Activated CD4-positive, alpha-beta T cell treated with anti-CD3 and anti-CD28 coated beads, Interleukin-2, amount 50 U/mL, for 24 hours (primary cell): Measurements from ENCODE around the gene POPDC2.
"Not testable (repeated sequence)": the region's sequence is repeated elsewhere in the genome, so short reads cannot be mapped to it uniquely, and the experiment has no call there.

ENCODE experiments used
- DNase-seq, 2 donors: peaks; one replicate each; pipeline ENCODE4 v3.0.0-alpha.2; 2020; ENCODE audit warnings: low read depth in 1 of 2, low spot score in 1 of 2

Gene POPDC2, protein sequence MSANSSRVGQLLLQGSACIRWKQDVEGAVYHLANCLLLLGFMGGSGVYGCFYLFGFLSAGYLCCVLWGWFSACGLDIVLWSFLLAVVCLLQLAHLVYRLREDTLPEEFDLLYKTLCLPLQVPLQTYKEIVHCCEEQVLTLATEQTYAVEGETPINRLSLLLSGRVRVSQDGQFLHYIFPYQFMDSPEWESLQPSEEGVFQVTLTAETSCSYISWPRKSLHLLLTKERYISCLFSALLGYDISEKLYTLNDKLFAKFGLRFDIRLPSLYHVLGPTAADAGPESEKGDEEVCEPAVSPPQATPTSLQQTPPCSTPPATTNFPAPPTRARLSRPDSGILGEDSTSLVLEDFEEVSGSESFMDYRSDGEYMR

DNA sequence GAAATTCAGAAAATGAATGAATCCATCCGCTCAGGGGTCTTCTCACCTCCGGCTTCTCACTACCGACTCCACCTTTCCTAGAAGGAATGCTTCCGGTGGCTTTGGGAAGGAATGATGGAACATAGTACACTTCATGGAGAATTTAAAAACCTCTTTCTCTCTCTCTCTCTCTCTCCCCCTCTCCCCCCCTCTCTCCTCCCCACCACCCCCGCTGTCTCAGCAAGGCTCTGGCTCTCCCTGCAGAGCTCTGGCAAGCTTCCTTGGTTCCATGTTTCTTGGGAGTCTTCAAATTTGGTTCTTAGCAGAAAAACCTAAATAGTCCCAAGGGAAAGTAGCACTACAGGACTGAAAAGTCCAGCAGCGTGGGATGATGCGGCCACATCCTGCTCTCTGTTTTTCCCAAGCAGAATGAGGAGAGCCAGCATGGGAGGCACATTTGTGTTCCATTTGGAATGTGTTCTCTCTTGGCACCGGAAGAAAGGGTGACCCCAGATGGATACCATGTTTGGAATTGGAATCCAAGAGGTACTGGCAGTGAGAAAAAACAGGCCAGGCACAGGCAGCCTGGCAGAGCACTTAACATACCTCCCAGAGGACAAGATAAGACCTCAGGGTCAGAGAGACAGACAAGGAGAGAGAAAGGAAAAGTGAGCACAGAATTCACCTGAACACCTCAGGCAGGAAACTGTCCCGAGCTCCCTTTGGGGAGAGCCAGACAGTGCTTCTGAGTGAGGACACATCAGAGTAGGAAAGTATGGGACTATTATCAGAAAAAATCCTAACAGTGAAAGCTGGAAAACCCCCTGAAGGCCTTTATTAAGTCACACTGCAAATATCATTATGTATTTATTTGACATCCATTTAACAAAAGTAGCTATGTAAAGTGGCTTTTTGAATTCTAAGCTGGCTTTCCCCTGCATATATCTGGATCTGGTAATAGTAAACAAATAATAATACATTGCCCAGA is at the start of gene POPDC2:
POPDC2 (minus strand) TSS at position 116 of the 967 bp plus-strand sequence. CDS start 166 bp downstream, outside the sequence.
- DNase-seq: no peak

DNA sequence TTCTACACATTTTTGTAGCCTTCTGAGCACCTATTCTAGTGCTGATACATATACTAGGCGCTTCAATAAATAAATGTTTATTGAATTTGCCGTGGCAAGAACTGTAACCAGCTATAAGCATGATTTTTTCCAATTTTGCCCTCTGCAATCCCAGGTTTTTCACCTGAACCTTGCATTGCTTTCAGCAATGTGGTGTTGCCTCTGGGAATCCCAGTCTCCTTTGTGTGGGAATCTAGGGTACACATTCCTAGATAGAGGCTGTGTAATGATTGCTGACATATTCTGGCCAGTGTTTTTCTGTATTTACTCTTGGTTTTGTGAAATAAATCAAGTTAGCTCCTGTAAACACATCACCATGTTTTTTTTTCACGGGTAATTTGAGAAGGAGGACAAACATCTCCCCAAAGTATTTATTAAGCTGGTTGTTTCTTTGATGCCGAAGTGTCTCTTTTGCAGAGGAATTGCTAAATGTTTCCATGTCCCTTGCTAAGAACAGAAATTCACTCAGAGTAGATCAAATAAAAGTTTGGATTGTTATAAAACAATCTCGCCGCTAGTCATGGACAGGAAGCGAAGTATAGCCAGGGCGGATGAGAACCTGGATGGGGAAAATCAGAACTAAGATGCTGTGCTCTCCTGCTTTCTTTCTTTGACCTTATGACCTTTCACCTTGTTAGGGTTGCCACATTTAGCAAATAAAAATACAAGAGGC is 43.6 kb upstream of the POPDC2 start:
- DNase-seq: no peak

DNA sequence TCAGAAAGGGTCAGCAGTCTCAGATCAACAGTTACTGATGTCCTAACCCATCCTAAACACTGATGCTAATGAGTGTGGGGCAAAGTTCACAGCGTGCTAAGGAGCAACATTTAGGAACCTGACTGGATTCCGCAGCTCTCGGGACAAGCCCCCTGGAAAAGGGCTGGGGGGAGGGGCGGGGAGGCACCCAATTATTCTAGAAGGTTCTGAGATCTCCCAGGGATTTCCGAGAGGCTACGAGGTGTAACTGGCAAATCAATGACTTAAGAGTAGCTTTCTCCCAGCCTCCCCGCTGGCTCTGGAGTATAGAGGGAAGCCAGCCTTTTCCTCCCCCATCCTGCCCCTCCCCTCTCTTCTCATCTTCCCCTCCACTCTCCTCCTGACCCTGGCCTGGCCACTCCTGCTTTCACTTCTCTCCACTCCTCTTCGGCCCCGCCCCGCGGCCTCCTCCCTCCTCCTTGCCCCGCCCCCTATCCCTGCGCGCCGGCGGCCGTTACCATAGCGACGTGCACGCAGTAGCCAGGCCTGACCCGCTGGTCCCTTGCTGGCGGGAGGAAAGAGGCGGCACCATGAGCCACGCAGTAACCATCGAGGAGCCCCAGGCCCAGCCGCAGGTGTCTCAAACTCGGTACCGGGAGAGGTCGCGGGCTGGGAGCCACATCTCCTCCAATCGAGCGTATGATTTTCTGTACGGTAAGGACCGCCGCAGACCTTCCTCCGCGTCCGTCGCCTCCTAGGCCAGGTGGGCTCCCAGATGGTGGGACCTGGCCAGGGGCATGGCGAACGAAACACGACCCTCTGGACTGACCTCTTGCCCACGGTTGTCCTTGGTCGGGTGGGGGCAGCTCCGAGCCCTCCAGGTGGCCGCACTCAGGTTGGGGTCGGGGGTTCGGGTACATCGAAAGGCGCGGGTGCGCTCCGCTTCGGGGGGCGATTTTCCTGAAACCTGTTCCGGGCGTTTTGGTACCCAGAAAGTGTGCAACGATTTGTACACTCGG is 42.4 kb upstream of the POPDC2 start, which contains the start of gene CFAP91:
CFAP91 (plus strand) TSS at position 493 of the 998 bp plus-strand sequence; CDS start at position 570, 77 bp downstream.
- peak; percentile 53 to 70 for DNase-seq

DNA sequence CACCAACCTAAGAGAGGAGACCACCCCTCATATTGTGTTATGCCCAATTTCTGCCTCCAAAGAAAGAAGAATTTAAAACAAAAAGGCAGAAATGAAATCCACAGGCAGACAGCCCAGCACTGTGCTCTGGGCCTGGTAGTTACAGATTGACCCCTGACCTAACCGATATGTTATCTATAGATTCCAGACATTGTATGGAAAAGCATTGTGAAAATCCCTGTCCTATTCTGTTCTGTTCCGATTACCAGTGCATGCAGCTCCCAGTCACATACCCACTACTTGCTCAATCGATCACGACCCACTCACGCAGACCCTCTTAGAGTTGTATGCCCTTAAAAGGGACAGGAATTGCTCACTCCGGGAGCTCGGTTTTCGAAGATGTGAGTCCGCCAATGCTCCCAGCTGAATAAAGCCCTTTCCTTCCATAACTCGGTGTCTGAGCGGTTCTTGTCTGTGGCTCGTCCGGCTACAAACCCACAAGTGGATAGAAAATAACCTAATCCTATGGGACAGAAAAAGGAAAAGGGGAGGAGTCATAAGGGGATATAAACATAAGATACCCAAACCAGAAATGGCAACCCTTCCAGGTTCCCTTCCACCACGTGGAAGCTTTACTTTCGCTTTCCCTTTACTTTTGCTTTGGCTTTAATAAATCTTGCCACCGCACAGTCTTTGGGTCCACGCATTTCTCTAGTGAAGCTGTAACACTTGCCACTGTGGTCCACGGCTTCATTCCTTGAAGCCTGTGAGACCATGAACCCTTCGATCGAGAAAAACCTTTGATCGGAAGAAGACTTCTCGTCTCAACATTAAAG is 40.7 kb upstream of the POPDC2 start:
- DNase-seq: no peak

DNA sequence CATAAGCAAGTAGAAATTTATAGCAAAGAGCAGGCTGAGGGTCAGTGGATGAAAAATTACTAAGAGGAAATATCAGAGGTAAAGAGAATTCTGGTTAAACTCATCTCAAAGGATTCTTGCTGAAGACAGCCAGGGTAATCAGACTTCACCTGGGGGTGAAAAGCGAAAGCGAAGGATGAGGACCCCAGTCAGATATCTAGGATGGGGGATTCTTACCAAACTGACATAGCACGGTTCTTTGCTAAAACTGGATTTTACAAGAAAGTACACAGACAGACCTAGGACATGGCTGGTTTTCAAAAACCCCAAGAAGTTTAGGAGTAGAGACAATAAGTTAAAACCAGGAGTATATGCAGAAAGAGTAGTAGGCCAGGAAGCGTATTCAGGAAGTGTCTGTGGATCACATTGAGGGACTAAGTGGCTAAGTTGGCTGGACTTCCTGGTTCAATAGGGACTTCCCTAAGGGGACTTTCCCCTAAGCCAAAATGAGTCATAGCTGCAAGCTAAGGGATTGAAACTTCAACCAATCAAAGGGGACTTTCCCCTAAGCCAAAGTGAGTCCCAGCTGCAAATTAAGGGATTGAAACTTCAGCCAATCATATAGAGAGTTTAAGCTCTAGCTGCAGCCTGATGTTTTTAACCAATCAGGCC is 40.0 kb upstream of the POPDC2 start:
- DNase-seq: peak in 1 of 2 donors; percentile 49

DNA sequence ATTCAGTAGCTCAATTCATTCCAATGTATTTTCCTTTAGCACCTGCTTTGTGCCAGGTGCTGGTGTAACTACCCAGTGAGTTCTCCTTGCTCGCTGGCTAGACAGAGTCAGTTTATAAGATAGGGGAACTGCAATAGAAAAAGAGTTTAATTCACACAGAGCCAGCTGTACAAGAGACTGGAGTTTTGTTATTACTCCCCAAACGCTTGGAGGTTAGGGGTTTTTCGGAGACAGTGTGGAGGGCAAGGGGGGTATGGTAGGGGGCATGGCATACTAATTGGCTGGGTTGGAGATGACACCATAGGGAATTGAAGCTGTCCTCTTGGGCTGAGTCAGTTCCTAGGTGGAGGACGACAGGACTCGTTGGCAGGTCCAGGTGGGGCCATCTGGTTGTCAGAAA is 37.0 kb upstream of the POPDC2 start:
- no peak for DNase-seq

DNA sequence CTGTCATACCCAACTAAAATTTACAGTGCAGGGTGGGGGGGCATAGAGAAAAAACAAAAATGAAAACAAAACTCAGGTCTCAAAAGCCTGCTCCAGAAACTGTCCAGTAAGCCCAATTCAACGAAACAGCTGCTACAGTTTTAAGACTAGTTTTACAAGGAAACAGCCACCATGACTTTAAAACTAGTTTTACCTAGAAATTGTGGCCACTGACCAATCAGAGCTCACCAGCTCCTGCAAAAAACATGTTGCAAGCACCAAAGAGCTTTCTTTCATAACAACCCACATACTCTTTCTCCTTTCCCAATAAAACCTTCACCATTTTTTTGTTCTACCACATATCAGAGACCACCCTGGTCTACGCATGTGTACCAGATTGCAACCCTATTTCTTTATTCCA is 35.1 kb upstream of the POPDC2 start:
- DNase-seq: no peak

DNA sequence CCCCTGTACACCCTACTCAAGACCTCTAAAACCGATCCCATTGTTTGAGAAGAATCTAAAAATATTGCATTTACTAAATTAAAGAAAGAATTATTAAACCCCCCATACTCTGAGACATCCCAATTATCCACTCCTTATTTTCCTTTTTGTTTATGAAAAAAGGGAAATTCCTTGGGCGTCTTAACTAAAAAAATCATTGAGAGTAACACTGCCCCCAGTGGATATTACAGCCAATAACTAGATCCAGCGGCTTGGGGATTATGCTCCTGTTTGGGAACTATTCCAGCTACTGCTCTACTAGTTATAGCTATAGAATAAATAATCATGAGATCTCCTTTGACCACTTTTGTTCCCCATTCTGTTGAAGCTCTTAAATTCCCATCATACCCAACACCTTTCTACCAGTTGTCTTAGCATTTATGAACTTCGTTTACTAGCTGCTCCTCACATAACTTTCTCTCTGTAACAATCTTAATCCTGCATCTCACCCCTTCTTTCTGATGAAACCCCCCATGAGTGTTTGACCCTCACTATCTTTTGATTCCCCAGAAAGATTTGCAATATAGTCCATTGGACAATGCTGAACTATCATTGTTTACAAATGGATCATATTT is 29.8 kb upstream of the POPDC2 start:
- no peak for DNase-seq

DNA sequence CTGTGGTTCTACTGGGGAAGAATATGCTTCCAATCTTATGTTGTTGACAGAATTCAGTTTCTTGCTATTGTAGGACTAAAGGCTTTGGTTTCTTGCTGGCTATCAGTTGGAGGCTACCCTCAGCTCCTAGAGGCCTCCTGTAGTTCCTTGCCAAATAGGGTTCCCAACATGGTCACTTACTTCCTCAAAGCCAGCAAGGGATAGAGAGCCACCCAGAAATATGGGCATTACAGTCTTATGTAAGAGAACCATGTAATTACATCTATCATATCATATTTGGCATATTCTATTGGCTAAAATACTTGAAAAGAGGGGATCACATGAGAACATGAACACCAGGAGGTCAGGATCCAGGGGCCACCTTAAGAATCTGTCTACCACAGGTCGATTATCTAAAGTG is 23.0 kb upstream of the POPDC2 start:
- DNase-seq: no peak

DNA sequence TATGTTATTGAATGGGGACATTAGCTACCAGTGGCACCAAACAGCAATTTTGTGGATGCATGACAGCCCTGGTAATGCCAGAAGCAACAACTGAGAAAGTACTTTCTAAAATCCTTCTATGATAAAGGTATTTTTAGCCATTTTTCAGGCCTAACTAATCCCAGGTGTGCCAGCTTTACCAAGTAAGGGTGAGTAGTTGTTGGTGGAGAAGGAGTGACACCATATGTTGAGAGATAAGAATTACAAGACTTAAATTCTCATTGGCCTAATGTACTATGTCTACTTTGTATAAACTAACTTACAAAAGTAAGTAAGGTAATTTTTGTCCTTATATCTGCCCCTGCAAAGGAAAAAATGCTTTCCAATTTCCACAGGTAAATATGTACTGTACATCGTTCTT is 20.9 kb upstream of the POPDC2 start:
- no peak for DNase-seq

DNA sequence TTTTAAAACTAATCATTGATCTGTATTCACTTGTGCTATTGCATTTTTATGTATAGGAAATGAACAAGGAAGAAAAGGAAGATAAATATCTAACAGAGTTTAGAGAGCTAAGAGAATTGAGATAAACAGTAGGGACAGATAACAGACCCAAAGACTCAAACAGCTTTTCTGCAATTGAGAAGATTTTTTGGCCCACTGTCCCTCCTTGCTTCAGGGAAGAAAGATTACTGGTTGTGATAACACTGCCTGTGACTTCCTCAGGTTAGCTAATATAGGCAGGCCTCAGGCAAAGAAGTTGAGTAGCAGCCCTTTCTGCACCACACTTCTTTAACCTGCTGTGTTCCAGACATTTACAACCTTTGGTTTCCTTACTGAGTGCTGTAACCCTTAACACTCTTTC is 19.5 kb upstream of the POPDC2 start:
- DNase-seq: no peak

DNA sequence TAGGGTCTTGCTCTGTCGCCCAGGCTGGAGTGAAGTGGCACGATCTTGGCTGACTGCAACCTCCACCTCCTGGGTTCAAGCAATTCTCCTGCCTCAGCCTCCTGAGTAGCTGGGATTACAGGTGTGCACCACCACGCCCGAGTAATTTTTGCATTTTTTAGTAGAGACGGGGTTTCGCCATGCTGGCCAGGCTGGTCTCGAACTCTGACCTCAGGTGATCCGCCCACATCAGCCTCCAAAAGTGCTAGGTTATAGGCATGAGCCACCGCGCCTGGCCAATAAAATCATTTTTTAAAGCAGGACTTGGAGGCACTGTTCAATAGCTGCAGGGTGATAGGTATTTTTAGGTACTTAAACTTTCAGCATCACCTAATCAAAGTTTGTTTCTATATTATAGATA is 17.8 kb upstream of the POPDC2 start:
- DNase-seq: not testable (repeated sequence)

DNA sequence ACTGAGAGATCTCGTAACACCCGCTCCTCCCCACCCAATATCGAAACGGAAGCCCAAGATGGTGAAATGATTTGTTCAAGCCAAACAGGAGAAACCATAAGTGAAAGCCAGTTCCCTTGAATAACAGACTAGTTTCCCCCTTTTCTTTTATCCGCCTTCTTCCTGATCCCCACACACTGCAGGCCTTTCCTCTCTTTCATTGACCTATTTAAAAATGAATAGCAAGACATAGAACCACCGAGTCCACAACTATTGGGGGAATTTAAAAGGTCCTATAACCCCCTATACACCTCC is 17.2 kb upstream of the POPDC2 start:
- DNase-seq: no peak

DNA sequence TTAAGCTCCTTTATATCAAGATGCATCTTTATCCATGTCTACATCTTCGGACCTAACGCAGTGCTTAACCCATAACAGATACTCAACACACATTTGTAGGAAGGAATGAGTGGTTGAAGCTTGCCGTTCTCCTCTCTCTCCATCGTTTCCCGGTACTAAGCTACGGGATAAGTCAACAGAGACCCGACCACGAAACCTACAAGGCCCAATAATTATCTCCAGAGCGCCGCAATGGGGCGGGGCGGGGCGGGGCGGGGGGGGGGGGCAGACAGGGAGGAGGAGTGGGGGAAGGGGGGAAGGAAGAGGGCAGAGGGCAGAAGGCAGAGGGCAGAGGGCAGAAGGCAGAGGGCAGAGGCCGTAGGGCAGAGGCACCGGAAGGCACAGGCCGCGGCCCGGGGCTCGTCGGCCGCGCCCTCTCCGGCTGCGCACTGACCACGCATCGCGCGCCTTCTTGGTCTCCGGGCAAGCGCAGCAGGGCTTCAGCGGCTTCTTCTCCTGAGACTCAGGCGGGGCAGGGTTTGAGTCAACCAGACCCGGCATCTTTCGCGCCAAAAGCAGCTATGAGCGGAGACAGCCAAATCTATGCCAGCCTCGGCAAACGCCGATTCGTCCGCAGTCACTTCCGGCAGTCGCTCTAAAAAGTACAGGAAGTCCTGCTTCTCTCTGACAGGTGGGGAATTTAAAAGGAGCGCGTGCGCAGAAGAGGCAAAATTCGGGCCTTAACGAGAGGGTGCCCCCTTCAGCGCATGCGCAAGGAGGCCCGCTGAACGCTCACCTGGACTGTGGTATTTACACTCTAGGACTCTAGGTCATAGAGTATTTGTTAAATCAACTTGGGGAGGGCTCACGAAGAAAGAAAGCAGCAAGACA is 16.6 kb upstream of the POPDC2 start, which contains the start of gene COX17:
COX17 (minus strand) TSS at position 636 of the 870 bp plus-strand sequence; CDS start at position 540, 96 bp downstream.
- peak; percentile 85 to 94 for DNase-seq

DNA sequence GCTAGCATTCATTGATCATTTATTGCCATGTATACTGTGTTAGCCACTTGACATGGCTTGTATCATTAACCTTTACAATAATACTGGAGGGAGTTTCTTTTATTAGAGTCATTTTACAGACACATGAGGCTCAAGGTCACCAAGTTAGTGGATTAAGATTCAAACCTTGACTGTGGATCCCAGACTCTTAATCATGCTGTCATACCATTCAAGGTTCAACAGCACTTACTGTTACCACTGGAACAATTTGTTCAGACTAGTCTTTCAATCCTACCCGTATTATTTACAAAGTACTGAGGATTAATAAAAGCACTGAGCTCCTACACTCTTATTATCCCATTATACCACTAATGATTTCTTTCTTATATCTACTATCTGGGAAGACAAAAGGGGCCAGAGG is 15.6 kb upstream of the POPDC2 start:
- DNase-seq: no peak

DNA sequence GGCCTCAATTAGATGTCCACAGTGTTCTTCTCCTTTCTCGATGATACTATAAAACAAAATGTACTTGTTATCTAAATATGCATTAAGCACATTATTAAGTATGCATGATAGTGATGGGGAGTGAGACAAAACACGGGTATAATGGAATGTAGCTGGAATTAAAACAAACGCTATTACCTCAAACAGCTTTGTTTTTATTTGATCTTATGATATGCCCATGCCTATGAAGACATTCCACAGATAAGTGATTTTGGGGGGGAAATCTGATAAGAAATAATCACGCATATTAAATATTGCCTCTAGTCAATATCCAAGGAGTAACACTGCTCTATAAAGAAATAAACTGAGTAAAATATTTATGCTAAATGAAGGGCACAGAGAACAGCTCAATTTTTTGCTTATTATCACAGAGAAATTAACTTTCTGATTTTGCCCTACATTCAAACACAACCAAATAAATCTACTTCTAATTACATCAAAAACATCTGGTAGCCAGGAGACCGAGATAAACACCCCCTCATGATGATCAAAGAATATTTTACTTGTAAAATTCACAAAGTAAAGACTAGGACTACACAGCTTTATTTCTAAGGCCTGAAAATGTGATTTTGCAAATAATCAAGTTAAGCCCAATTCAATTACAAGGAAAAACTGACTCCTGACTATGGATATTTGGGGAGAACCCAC is 14.9 kb upstream of the POPDC2 start:
- no peak for DNase-seq

DNA sequence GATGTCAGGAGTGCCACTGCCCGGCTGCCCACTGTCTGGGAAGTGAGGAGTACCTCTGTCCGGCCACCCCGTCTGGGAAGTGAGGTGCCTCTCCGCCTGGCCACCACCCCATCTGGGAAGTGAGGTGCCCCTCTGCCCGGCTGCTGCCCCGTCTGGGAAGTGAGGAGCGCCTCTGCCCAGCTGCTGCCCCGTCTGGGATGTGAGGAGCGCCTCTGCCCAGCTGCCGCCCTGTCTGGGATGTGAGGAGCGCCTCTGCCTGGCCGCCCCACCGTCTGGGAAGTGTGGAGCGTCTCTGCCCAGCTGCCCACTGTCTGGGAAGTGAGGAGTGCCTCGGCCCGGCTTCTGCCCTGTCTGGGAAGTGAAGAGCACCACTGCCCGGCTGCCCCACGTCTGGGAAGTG is 13.5 kb upstream of the POPDC2 start:
- no peak for DNase-seq
